T1000 (cell line): ENCODE measurements around the gene BYSL.
"Not testable (repeated sequence)": the region's sequence is repeated elsewhere in the genome, so short reads cannot be mapped to it uniquely, and the experiment has no call there.

Source experiments
- DNase-seq: peaks from one replicate; lab custom pipeline; 2025; ENCODE audit warnings: mixed read lengths; lab: John Stamatoyannopoulos, UW

The BYSL gene

DNA sequence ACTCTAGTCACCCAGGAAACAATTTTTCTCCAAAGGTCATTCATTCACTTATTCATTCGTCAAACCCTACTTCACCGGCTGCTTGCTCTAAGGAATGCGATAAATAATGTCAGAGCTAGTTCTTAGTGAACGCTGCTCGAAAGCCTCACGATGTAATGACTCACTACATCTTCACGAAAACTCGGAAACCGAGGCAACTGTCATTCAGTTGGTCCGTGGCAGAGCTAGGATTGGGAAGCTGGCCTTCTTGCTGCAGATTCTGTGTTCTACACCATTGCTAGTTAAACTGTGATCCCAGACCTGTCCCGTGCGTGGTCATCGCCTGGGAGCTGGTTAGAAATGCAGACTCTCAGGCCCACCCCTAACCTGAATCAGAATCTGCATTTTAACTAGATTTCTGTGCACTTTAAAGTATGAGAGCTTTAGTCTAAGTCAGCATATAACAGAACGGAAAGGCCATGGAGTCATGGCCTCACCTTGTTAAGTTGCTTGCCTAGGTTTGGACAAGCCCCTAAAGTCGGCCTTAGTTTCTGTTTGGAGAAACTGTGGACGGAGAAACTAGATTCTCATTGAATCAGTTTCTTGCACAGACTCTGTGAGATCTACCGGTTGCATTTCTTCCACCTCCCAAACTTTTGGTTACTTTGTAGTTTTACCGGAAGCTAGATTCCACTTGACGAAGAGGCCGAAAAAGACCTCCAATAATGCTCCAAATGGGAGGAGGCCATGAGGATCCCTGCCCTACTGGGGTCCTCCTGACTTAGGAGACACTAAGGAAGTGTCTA is 21.0 kb downstream of the BYSL start:
- DNase-seq = no peak

DNA sequence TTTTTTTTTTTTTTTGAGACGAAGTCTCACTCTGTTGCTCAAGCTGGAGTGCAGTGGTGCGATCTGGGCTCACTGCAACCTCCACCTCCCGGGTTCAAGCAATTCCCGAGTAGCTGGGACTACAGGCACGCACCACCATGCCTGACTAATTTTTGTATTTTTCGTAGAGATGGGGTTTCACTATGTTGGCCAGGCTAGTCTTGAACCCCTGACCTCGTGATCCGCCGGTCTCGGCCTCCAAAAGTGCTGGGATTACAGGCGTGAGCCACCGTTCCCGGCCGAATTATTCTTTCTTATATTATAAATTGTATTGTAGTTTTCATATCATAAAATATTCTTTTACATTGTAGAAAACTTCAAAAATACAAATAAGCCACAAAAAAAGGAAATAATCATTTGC is 21.6 kb downstream of the BYSL start:
- not testable (repeated sequence) for DNase-seq

DNA sequence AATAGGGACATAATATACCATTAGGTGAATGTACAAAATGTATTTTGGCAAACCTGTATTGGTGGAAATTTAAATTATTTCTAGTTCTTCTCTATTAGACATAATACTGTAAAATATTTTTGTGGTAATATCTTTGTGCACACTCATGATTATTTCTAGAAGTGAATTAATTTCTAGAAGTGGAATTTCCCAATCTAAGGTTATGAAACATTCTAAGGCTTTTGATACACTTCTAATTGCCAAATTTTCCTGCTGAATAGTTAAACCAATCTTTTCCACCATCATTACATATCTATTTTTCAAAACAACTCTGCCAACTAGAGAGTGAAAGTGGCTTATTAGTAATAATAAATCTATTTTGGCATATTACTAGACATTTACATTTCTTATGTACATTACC is 22.2 kb downstream of the BYSL start:
- DNase-seq = no peak

DNA sequence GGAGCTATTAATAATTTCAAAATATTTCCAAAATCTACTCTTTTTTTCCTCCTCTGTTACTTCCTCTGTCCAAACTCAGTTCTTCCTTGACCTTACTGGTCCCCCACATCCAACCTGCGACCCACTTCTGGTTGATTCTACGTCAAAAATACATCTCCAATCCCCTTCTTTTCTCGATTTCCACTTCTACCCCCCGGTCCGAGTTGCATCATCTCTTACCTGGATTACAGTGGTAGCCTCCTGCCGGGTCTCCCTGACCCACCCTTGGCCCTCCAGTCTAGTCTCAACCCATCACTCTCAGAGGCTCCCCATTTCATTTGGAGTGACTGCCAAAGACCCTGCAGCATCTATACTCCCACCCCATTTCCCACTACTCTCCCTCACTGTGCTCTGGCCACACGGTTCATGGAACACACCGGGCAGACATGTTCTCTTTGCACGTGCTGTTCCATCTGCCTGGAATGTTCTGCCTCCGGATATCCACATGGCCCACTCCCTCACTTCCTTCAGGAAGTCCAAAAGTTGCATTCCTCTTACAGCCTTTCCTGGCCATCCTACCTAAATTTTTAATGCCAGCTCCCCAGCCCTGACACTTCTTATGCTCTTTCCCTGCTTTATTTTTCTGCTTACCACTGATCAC is 26.4 kb downstream of the BYSL start:
- no peak for DNase-seq

DNA sequence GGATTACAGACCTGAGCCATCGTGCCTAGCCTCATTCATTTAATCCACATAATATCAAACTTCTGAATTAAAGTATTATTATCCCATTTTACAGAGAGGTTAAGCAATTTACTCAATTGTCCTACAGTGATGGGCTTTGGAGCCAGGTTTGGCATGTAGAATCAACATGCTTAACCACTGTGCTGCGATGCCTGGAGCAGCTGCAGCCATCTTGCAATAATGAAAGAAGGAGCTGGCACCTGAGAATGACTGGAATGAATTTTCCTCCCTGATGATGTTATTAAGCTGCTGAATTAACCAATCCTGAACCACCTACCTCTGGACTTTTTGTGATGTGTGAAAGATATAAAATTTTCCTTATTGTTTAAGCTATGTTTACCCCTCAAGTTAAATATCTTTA is 33.4 kb downstream of the BYSL start:
- DNase-seq = no peak

DNA sequence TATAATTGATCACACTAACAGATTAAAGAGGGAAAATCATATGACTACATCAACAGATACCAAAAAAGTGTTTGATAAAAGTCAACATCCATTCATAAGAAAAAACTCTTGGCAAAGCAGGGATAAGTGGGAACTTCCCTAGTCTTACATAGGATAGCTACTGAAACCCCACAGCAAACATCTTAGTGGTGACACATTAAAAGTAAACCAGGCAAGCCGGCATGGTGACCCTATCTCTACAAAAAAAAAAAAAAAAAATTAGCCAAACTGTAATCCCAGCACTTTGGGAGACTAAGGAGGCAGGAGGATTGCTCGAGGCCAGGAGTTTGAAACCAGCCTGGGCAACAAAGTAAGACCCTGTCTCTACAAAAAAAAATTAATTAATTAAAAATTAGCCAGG is 34.1 kb downstream of the BYSL start:
- DNase-seq = no peak

DNA sequence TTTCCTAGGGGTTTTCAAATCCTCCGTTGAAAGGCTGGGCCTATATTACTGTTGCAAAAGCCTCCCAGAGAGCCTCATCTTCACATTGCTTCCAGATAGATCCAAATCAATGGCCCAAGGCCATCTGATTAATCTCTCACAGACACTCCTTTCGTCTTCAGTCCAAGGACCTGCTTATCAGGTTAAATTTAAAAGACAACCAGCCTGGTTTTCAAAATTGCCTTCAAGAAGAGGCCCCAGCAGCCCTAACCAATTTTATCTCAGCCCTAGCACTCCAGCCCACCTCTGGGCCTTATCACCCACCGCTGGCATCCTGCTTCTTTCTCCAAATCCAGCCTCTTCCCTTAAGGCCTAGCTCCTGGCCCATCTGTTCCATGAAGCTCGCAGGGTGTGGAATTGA is 35.8 kb downstream of the BYSL start:
- DNase-seq = no peak

DNA sequence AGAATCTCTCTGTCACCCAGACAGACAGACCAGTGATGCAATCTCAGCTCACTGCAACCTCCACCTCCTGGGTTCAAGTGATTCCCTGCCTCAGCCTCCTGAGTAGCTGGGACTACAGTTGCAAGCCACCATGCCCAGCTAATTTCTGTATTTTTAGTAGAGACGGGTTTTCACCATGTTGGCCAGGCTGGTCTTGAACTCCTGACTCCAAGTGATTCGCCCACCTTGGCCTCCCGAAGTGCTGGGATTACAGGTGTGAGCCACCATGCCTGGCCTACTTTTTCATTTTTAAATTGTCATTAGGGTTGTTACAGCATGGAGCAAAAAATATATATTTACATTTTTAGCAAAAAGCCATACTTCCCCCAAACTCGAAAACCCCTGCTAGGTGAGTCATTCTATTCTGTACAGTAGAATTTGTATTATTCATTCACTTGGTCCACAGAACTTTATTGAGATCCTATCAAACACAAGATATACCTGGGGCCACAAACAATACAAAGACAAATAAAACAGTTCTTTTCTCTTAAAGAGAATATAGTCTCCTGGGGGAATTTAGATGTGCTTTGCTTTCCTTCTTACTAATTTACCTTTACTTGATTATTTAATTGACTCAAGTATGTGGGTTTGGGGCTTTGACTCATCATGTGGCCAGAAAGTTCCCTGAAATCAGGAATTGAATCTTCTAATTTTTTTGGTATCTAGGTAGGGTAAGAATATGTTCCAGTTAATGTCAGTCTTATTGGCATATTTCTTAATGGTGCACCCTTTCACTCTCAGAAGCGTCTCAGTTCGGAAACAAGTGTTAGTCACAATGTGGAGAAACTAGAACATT is 36.9 kb downstream of the BYSL start:
- DNase-seq = no peak

DNA sequence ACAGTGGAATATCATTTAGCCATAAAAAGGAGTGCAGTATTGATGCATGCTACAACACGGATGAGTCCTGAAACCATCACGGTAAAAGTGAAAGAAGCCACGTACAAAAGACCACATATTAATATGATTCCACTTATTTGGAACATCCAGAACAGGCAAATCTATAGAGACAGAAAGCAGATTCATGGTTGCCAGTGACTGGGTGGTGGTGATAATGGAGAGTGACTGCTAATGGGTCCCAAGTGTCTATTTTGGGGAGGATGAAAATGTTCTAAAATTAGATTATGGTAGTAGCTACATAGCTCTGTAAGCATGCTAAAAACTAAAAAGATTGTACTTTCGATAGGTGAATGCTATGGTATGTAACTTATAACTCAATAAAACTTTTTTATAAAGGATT is 38.7 kb downstream of the BYSL start:
- no peak for DNase-seq

DNA sequence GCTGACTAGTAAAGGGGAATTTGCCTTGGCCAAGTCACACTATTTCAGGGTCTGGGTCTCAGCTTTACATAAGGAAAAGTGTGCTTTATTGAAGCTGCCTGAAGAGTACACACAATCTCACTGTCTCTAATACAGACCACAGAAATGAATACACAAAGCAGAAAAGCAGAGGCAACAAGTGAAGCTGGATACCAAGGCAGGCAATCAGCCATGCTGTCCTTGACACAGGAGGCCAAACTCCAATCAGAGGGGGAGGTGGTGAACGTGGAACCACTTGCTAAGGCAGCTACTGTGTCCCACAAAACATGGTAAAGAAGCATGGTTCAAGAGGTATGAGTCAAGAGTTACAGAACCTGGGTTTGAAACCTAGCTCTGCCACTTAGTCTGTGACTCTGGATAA is 42.1 kb downstream of the BYSL start:
- no peak for DNase-seq

DNA sequence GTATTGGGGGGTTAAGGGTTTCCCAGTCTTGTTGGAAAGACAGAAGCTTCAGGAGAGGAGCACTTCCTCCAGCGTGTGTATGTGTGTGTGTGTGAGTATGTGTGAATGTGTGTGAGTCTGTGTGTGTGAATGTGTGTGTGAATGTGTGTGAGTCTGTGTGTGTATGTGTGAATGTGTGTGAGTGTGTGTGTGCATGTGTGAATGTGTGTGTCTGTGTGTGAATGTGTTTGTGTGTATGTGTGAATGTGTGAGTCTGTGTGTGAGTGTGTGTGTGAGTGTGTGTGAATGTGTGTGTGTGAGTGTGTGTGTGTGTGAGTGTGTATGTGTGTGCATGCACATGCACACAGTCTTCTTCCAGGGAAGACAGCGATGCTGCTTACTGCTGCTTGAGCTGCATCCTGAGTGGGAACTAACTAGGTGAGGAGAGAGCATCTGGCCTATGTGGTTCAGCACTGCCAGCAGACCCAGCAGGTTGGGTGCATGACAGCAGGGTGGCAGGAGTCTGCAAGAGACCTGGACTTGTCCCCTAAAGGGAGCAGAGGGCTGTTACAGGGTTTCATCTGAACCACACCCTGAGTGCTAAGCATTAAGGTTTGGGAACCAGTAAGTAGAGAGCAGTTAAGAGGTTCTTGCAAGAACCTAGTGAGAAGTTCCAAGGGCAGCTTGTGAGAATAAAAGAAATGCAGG is 43.0 kb downstream of the BYSL start:
- no peak for DNase-seq

DNA sequence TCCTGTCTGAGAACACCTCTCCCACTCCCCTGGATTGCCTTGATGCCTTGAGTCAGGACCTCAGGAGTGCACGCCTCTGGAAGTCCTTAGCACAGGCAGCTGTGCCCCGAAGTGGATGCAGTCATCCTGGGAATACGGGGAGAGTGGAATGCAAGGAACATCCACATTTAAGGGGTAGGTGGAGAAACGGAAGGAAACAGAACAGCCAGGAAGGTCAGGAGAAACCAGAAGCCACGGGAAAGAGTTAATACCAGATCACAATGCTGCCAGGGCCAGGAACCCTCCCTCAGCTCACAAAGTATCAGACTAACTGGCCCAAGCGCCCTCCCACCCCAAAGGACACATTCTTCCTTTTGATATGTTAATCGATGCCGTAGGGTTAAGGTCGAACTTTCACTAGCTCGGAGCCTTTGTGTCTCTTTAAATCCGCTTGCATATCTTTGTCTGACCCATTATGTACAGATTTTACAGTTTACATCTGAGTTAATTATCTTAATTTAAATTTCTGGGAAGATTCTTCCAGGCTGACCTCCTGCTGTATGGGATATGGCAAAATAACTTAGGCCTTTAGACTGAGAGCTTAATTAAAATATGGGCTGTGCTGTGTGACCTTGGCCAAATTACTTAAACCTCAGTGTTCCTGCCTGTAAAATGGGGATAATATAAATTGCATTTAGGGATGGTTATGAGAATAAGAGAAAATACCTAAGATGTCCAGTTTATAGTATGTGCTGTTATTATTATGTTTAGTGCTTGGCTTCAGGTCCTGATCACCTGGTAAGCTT is 44.3 kb downstream of the BYSL start:
- no peak for DNase-seq

DNA sequence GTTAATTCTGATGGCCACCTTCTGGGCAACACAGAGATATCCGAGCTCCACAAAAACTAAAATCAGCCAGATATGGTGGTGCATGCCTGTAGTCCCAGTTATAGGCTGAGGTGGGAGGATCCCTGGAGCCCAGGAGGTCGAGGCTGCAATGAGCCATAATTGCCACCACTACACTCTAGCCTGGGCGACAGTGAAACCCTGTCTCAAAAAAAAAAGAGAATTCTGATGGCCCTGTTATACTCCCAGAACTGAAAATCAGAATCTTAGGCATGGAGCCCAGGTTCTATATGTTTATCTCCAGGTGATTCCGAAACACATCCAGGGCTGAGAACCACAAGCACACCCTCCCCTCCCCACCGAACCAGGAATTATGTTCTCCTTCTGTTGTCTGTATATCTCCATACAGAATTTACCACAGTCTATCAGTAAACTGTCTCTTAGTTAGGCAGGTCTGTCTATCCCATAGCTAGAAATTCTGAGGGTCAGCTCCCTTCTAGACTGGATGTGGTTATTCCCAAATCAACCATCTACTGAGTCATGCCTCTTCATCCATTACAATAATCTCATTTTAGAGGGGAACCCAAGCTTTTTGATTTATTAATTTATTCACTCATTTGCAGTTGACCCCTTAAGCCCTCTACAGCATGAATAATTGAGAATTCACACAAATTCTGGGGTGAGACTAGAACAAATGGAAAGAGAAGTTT is 45.1 kb downstream of the BYSL start:
- no peak for DNase-seq

DNA sequence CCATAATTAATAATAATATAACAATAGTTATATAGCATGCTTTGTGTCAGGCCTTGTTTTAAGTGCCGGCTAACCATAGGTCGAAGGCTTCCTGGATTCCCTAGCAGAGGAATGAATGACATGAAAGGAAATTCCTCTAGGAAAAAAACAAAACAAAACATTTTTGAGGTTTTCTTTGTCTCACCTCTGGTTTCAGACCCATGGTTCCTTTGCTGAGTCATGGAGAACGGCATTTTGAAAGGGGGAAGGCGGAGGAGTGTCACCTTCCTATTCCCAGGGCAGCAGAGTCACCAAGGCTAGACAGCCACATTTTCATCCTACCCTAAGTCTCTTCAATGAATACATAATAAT is 45.6 kb downstream of the BYSL start:
- peak; percentile 31 for DNase-seq

DNA sequence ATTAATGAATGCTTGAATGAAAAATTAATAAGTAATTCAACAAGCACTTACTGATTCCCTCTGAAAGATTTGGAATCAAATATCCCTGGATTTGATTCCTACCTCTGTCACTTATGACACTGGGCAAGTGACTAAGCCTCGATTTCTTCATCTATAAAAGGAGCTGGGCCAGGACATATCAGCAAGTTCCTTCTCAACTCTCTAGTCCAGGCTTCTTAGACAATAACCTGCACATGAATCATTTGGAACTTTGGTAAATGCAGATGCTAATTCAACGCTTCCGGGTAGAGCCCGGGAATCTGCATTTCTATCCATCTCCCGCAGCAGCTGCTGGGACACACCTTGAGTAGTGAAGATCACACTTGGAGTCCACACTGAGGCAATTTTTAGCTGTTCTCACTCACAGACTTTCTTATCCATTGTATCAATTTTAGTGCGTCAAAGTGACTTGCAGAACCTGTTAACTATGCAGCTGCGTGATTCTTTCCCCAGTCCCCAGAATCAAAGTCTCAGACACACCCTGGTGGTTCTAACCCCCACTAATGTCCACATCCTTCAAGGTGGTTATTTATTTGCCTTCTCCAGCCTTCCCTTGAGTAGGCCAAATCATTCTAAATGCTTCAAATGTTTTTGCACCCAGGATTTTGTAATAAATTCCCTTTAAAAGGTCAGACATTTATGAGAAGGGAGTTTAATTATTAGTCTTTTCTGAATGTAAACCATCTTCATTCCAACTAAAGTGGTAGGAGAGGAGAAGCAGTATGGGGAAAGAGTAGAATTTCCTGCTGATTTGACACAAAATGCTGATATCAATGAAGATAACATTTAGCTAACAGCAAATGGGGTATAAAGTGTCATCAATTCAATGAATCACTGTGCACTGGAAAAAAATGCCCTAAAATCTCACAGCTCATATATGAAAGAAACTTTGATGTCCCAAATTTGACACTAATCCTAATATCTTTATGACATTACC is 46.3 kb downstream of the BYSL start:
- no peak for DNase-seq

DNA sequence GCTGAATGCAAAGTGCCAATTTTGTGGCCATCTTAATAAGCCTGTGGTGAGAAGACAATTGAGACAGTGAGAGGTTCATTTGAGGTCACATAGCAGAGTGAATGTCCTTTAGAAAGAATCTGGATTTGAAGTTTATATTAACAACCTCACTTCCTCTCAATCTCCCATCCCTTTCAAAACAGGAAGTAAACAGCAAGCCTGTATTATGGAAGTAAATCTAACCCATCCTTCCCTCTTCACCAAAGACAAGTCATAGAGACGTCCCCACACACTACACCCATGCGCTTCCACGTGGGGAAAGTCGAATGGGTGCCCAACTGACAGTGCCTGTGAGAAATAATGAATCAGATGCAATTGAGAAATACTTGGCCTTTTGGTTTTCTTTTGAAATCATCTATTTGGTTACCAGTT is 49.1 kb downstream of the BYSL start:
- DNase-seq = no peak

DNA sequence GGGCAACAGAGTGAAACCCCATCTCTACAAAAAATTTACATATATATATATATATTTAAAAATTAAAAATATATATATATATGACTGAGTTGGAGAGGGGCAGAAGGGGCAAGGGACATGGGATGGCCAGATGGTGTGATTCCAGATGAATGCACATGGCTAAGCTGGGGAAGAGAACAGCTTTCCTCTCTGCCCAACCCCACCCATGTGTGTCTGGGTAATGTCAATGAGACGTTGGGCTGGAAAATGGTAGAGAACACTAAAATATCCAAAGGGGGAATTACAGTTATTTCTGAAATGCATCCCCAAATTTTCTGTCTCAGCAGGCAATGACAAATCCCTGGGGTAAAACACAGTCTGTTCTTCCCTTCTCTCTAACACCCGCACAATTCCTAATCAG is 51.5 kb downstream of the BYSL start:
- no peak for DNase-seq

DNA sequence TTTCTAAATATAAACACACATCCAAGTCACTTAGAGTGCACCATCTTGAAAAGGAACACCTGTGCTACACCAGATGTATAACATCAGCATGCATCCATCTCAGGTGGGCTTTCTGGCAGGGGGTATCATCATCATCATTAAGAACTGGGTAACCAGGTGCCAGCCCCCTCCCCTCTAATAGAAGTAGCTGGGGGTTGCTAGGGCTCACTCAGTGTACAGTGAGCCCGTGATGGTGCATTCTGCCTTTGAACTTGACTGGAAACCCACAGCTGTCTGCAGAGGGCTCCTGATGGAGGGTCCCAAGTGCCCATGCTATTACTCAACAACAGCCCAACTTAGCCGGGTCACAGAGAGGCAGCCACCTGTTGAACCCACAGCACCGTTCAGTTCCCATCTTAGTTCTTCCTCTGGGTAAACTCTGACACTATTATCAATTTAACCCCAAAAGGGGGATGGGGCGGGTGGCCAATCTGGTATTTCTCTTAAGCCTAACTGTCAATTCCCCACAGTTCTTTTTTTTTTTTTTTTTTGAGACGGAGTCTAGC is 53.1 kb downstream of the BYSL start:
- DNase-seq = no peak

DNA sequence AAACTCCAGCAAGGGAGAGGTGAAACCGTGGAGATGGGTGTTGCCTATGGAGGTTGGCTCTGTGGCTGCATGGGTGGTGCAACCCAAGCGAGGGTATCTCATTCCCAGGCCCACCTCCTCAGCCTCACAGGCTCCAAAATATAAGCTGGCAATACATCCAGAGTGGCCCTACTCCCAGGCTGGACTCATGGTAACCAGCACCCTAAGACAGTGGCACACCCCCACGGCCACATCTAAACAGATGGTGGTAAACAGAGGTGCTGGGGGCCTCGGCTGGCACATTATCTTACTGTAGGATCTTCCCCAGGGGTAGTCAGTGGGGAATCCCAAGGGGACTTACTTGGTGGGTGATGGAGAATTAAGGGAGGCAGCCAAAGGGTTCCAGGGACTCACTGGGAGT is 54.0 kb downstream of the BYSL start:
- DNase-seq = no peak
